ENCODE measurements around the gene EIF4E3. TPM values are rescaled to one million over a fixed set of nuclear protein-coding genes. Genes with fewer than 3 reads are reported as not detected.

Gene EIF4E3
- polyA plus RNA-seq, 2 of the 4 experiments (the other 2 are of a cell fraction): 2.3 to 5.5 TPM

GRCh38 chr3:71646971-71647370 is 78.2 kb downstream of the EIF4E3 start:
- ChIA-PET POLR2A (no interaction called here), CTCF (interaction anchor here (1.0 to 2.4 kb wide), 3 partner anchors 10 to 1556 kb away, joined by 4 to 5 read pairs (median 4); no protein-coding TSS in a partner anchor)
- TF ChIP-seq POLR2A (IDR thresholded peaks at IDR 0.05; ENCODE audit: low read length) (no peak), PHF8 (IDR thresholded peaks at IDR 0.05; ENCODE audit: borderline replicate concordance, low read depth) (no peak), HDAC2 (IDR thresholded peaks at IDR 0.05) (no peak)
- H3K9me3 ChIP-seq: no peaks in the 10 kb centered on the region
- DNase-seq (ENCODE audit: low read depth in 1 of 2, low spot score in 1 of 2): no peak
- no peak overlapping the region for H3K4me3 ChIP-seq
- no peak overlapping the region for H3K4me2 ChIP-seq
- FAIRE-seq: no peak
- H3K27ac ChIP-seq: no peak overlapping the region
- ATAC-seq: no peak
- peaks cover 6% of the 10 kb centered on the region; the same call in 1 of the 3 replicates for H3K4me1 ChIP-seq

- CTCF ChIA-PET: interaction anchor here (0.6 to 2.4 kb wide), 3 partner anchors 1060 to 1581 kb away, joined by 4 to 5 read pairs (median 4); no protein-coding TSS in a partner anchor
Observed at GRCh38 chr3:71645140-71645539, 80.1 kb downstream of the EIF4E3 start.

GRCh38 chr3:71641674-71642073 is 83.5 kb downstream of the EIF4E3 start:
- peak; percentile 47 to 68 for DNase-seq (ENCODE audit: low read depth in 1 of 2, low spot score in 1 of 2)
- no peaks in the 10 kb centered on the region for H3K4me1 ChIP-seq
- ChIA-PET CTCF (interaction anchor here (0.7 to 1.6 kb wide), 3 partner anchors 10 to 1551 kb away, joined by 3 to 7 read pairs (median 3); no protein-coding TSS in a partner anchor), POLR2A (no interaction called here)
- no peaks in the 10 kb centered on the region for H3K9me3 ChIP-seq
- FAIRE-seq: no peak
- 54% methylated on average over 4 of the region's 4 CpGs for WGBS (ENCODE audit: missing lambda C conversion rate)
- no peak overlapping the region for H3K4me3 ChIP-seq
- ATAC-seq: peak; percentile 74 to 83
- H3K4me2 ChIP-seq: no peak overlapping the region
- no peak overlapping the region for H3K27ac ChIP-seq
- TF ChIP-seq HOXB13 (CRISPR knock-in tag; IDR thresholded peaks at IDR 0.05; ENCODE audit: low read depth) (no peak), USF2 (IDR thresholded peaks at IDR 0.05) (peak; percentile 29; the same call in 1 of the 2 replicates)

More at GRCh38 chr3:71645140-71645539, 80.1 kb downstream of the EIF4E3 start:
- 86% methylated on average over 3 of the region's 3 CpGs for WGBS (ENCODE audit: missing lambda C conversion rate)
- H3K4me3 ChIP-seq: no peak overlapping the region
- no peak overlapping the region for H3K4me2 ChIP-seq
- ATAC-seq (no peak), FAIRE-seq (no peak), DNase-seq (ENCODE audit: low read depth in 1 of 2, low spot score in 1 of 2) (no peak)
- H3K27ac ChIP-seq: no peak overlapping the region
- H3K9me3 ChIP-seq: no peaks in the 10 kb centered on the region
- no peaks in the 10 kb centered on the region for H3K4me1 ChIP-seq
- POLR2A ChIA-PET: no interaction called here
- TF ChIP-seq FOXS1 (CRISPR knock-in tag; IDR thresholded peaks at IDR 0.05) (no peak), RCOR1 (IDR thresholded peaks at IDR 0.05; ENCODE audit: low read depth, low read length) (no peak)

GRCh38 chr3:71640331-71640983 is 84.7 kb downstream of the EIF4E3 start:
- CTCF ChIA-PET: interaction anchor here (0.6 to 1.6 kb wide), 3 partner anchors 10 to 23 kb away, joined by 3 to 7 read pairs (median 4); no protein-coding TSS in a partner anchor
- Histone ChIP-seq H3K9me3 (no peaks in the 10 kb centered on the region), H3K27ac (no peak overlapping the region), H3K4me2 (no peak overlapping the region), H3K4me3 (no peak overlapping the region), H3K4me1 (no peaks in the 10 kb centered on the region)
- DNase-seq (ENCODE audit: low read depth in 1 of 2, low spot score in 1 of 2) (no peak), FAIRE-seq (no peak), ATAC-seq (no peak)
- 82% methylated on average over 9 of the region's 9 CpGs for WGBS (ENCODE audit: missing lambda C conversion rate)
- POLR2A ChIA-PET: no interaction called here
- no peak for TF ChIP-seq ZFP36 (IDR thresholded peaks at IDR 0.05; ENCODE audit: borderline replicate concordance, partially characterized antibody)
- TF ChIP-seq CHD2 (IDR thresholded peaks at IDR 0.05; ENCODE audit: low read length, partially characterized antibody): no peak
- no peak for TF ChIP-seq BCL3 (IDR thresholded peaks at IDR 0.05)
- no peak for TF ChIP-seq SMC3 (IDR thresholded peaks at IDR 0.05)
- TF ChIP-seq NFE2L2 (conservative IDR thresholded peaks at IDR 0.05; ENCODE audit: low read length): no peak
- no peak for TF ChIP-seq EHMT2 (IDR thresholded peaks at IDR 0.05; ENCODE audit: low read depth)
- TF ChIP-seq HEYL (CRISPR knock-in tag; IDR thresholded peaks at IDR 0.05): no peak
- TF ChIP-seq RCOR1 (IDR thresholded peaks at IDR 0.05; ENCODE audit: low read depth, low read length): no peak
- TF ChIP-seq TFCP2L1 (CRISPR knock-in tag; IDR thresholded peaks at IDR 0.05): no peak
- no peak for TF ChIP-seq CBX2 (IDR thresholded peaks at IDR 0.05; ENCODE audit: borderline replicate concordance, low read depth)
- TF ChIP-seq MAZ (IDR thresholded peaks at IDR 0.05; ENCODE audit: borderline replicate concordance, low read depth, low read length): no peak
- no peak for TF ChIP-seq HMGXB4 (CRISPR knock-in tag; IDR thresholded peaks at IDR 0.05; ENCODE audit: borderline replicate concordance)
- no peak for TF ChIP-seq HOXA7 (CRISPR knock-in tag; IDR thresholded peaks at IDR 0.05)
- TF ChIP-seq MYC (IDR thresholded peaks at IDR 0.05; ENCODE audit: borderline replicate concordance, low read length): no peak
- no peak for TF ChIP-seq REST (IDR thresholded peaks at IDR 0.05)

Data from A549 (cell line).